ENCODE results near the gene BEAN1. TPM values are rescaled to one million over a fixed set of nuclear protein-coding genes. Genes with fewer than 3 reads are reported as not detected.
"Not testable (repeated sequence)": the region's sequence is repeated elsewhere in the genome, so short reads cannot be mapped to it uniquely, and the experiment has no call there.

Gene BEAN1
- total and polyA plus RNA-seq, 2 donors (not counting 1 experiment from before 2014, with no cell fraction given), result 0.07 TPM; not detected in 1

DNA sequence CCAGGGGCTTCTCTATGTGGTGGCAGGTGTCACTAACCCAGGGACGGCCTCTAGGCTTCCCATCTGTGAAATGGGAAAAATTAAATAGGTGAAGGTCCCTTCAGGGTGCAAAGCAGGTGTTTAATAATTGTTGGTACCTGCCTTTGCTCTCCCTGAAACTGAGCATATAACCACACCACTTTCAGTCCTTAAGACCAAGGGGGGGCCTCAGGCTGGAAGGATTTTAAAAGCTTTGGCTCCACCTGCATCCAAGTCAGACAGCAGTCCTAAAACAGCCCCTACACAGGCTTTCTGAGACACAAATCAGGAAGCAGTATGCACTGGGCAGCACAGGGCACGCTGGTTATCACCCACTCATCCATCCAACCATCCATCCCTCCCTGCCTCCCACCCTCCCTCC lies 67.8 kb downstream of the BEAN1 start:
- no peak for DNase-seq (ENCODE audit: low read depth in 2 of 2)
- Histone ChIP-seq H3K4me2 (ENCODE audit: extremely low read depth, insufficient read depth, low read length) (no peak overlapping the region), H3K27me3 (ENCODE audit: control insufficient read depth, insufficient read depth, low read length) (no peaks in the 10 kb centered on the region), H3K4me1 (ENCODE audit: control insufficient read depth, extremely low read depth, insufficient read depth, low read length) (no peaks in the 10 kb centered on the region), H4K20me1 (ENCODE audit: control insufficient read depth, extremely low read depth, insufficient read depth, low read length) (no peaks in the 10 kb centered on the region), H3K27ac (ENCODE audit: insufficient read depth, low read length) (no peak overlapping the region), H3K36me3 (ENCODE audit: control insufficient read depth, insufficient read depth, low read length) (no peaks in the 10 kb centered on the region), H3K9ac (ENCODE audit: insufficient read depth, low read length) (no peak overlapping the region), H3K4me3 (replicated peaks in 1 of 4; ENCODE audit: control extremely low read depth in 1 of 4, insufficient read depth in 1 of 4, low read depth in 3 of 4, low read length in 4 of 4) (no peak overlapping the region), H2AFZ (ENCODE audit: low read length) (no peak overlapping the region), H3K79me2 (ENCODE audit: control insufficient read depth, insufficient read depth, low read length) (no peaks in the 10 kb centered on the region), H3K9me3 (ENCODE audit: control insufficient read depth, insufficient read depth, low read depth, low read length) (no peaks in the 10 kb centered on the region)
- TF ChIP-seq, protein P1, sequence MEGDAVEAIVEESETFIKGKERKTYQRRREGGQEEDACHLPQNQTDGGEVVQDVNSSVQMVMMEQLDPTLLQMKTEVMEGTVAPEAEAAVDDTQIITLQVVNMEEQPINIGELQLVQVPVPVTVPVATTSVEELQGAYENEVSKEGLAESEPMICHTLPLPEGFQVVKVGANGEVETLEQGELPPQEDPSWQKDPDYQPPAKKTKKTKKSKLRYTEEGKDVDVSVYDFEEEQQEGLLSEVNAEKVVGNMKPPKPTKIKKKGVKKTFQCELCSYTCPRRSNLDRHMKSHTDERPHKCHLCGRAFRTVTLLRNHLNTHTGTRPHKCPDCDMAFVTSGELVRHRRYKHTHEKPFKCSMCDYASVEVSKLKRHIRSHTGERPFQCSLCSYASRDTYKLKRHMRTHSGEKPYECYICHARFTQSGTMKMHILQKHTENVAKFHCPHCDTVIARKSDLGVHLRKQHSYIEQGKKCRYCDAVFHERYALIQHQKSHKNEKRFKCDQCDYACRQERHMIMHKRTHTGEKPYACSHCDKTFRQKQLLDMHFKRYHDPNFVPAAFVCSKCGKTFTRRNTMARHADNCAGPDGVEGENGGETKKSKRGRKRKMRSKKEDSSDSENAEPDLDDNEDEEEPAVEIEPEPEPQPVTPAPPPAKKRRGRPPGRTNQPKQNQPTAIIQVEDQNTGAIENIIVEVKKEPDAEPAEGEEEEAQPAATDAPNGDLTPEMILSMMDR (conservative IDR thresholded peaks at IDR 0.05 in 1 of 2, IDR thresholded peaks at IDR 0.05 in 1 of 2; ENCODE audit: low read depth in 1 of 2, low read length in 2 of 2), result no peak
- no peak for TF ChIP-seq EZH2 (IDR thresholded peaks at IDR 0.05; ENCODE audit: low read length, missing control alignments)

DNA sequence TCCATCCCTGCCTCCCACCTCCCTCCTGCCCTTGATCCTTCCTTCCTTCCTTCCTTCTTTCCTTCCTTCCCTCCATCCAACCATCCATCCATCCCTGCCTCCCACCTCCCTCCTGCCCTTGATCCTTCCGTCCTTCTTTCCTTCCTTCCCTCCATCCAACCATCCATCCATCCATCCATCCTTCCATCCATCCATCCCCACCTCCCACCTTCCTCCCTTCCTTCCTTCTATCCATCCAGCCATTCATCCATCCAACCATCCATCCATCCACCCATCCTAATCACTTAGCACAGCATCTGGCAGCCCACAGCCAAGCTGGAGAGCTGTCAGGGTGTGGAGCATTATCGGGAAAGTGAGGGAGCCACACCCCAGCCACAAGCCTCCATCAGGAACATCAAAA lies 68.3 kb downstream of the BEAN1 start:
- H3K27ac ChIP-seq (ENCODE audit: insufficient read depth, low read length), result no peak overlapping the region
- H3K4me3 ChIP-seq (replicated peaks in 1 of 4; ENCODE audit: control extremely low read depth in 1 of 4, insufficient read depth in 1 of 4, low read depth in 3 of 4, low read length in 4 of 4), result no peak overlapping the region
- H4K20me1 ChIP-seq (ENCODE audit: control insufficient read depth, extremely low read depth, insufficient read depth, low read length), result no peaks in the 10 kb centered on the region
- H3K4me2 ChIP-seq (ENCODE audit: extremely low read depth, insufficient read depth, low read length), result no peak overlapping the region
- H3K9me3 ChIP-seq (ENCODE audit: control insufficient read depth, insufficient read depth, low read depth, low read length), result no peaks in the 10 kb centered on the region
- TF ChIP-seq EZH2 (IDR thresholded peaks at IDR 0.05; ENCODE audit: low read length, missing control alignments), result no peak
- TF ChIP-seq, protein P1 (conservative IDR thresholded peaks at IDR 0.05 in 1 of 2, IDR thresholded peaks at IDR 0.05 in 1 of 2; ENCODE audit: low read depth in 1 of 2, low read length in 2 of 2), result no peak
- H3K9ac ChIP-seq (ENCODE audit: insufficient read depth, low read length), result no peak overlapping the region
- H2AFZ ChIP-seq (ENCODE audit: low read length), result no peak overlapping the region
- H3K79me2 ChIP-seq (ENCODE audit: control insufficient read depth, insufficient read depth, low read length), result no peaks in the 10 kb centered on the region
- no peaks in the 10 kb centered on the region for H3K36me3 ChIP-seq (ENCODE audit: control insufficient read depth, insufficient read depth, low read length)
- H3K27me3 ChIP-seq (ENCODE audit: control insufficient read depth, insufficient read depth, low read length), result no peaks in the 10 kb centered on the region
- H3K4me1 ChIP-seq (ENCODE audit: control insufficient read depth, extremely low read depth, insufficient read depth, low read length), result no peaks in the 10 kb centered on the region
- DNase-seq (ENCODE audit: low read depth in 2 of 2), result no peak

DNA sequence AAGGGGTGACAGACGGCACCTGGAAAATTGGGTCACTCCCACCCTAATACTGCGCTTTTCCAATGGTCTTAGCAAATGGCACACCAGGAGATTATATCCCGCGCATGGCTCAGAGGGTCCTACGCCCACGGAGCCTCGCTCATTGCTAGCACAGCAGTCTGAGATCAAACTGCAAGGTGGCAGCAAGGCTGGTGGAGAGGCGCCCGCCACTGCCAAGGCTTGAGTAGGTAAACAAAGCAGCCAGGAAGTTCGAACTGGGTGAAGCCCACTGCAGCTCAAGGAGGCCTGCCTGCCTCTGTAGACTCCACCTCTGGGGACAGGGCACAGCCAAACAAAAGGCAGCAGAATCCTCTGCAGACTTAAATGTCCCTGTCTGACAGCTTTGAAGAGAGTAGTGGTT lies 69.1 kb downstream of the BEAN1 start:
- not testable (repeated sequence) for H3K36me3 ChIP-seq (ENCODE audit: control insufficient read depth, insufficient read depth, low read length); H3K27ac ChIP-seq (ENCODE audit: insufficient read depth, low read length); H3K27me3 ChIP-seq (ENCODE audit: control insufficient read depth, insufficient read depth, low read length); H2AFZ ChIP-seq (ENCODE audit: low read length); H3K9ac ChIP-seq (ENCODE audit: insufficient read depth, low read length); H3K9me3 ChIP-seq (ENCODE audit: control insufficient read depth, insufficient read depth, low read depth, low read length); H3K79me2 ChIP-seq (ENCODE audit: control insufficient read depth, insufficient read depth, low read length); H4K20me1 ChIP-seq (ENCODE audit: control insufficient read depth, extremely low read depth, insufficient read depth, low read length); H3K4me3 ChIP-seq (replicated peaks in 1 of 4; ENCODE audit: control extremely low read depth in 1 of 4, insufficient read depth in 1 of 4, low read depth in 3 of 4, low read length in 4 of 4); H3K4me1 ChIP-seq (ENCODE audit: control insufficient read depth, extremely low read depth, insufficient read depth, low read length); DNase-seq (ENCODE audit: low read depth in 2 of 2); H3K4me2 ChIP-seq (ENCODE audit: extremely low read depth, insufficient read depth, low read length)

DNA sequence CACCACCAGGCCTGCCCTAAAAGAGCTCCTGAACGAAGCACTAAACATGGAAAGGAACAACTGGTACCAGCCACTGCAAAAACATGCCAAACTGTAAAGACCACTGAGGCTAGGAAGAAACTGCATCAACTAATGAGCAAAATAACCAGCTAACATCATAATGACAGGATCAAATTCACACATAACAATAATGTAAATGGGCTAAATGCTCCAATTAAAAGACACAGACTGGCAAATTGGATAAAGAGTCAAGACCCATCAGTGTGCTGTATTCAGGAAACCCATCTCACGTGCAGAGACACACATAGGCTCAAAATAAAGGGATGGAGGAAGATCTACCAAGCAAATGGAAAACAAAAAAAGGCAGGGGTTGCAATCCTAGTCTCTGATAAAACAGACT lies 70.8 kb downstream of the BEAN1 start:
- H4K20me1 ChIP-seq (ENCODE audit: control insufficient read depth, extremely low read depth, insufficient read depth, low read length); DNase-seq (ENCODE audit: low read depth in 2 of 2): not testable (repeated sequence)

DNA sequence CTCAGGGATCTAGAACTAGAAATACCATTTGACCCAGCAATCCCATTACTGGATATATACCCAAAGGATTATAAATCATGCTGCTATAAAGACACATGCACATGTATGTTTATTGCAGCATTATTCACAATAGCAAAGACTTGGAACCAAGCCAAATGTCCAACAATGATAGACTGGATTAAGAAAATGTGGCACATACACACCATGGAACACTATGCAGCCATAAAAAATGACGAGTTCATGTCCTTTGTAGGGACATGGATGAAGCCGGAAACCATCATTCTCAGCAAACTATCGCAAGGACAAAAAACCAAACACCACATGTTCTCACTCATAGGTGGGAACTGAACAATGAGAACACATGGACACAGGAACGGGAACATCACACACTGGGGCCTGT lies 74.5 kb downstream of the BEAN1 start:
- H3K27me3 ChIP-seq (ENCODE audit: control insufficient read depth, insufficient read depth, low read length); H3K27ac ChIP-seq (ENCODE audit: insufficient read depth, low read length); H3K4me2 ChIP-seq (ENCODE audit: extremely low read depth, insufficient read depth, low read length); H3K4me3 ChIP-seq (replicated peaks in 1 of 4; ENCODE audit: control extremely low read depth in 1 of 4, insufficient read depth in 1 of 4, low read depth in 3 of 4, low read length in 4 of 4); H3K4me1 ChIP-seq (ENCODE audit: control insufficient read depth, extremely low read depth, insufficient read depth, low read length); H4K20me1 ChIP-seq (ENCODE audit: control insufficient read depth, extremely low read depth, insufficient read depth, low read length); H3K79me2 ChIP-seq (ENCODE audit: control insufficient read depth, insufficient read depth, low read length); H3K9me3 ChIP-seq (ENCODE audit: control insufficient read depth, insufficient read depth, low read depth, low read length); H3K36me3 ChIP-seq (ENCODE audit: control insufficient read depth, insufficient read depth, low read length); DNase-seq (ENCODE audit: low read depth in 2 of 2); H3K9ac ChIP-seq (ENCODE audit: insufficient read depth, low read length); H2AFZ ChIP-seq (ENCODE audit: low read length): not testable (repeated sequence)

More for the DNA sequence above, 70.8 kb downstream of the BEAN1 start:
- not testable (repeated sequence) for H3K9me3 ChIP-seq (ENCODE audit: control insufficient read depth, insufficient read depth, low read depth, low read length); H3K4me1 ChIP-seq (ENCODE audit: control insufficient read depth, extremely low read depth, insufficient read depth, low read length); H3K36me3 ChIP-seq (ENCODE audit: control insufficient read depth, insufficient read depth, low read length); H3K79me2 ChIP-seq (ENCODE audit: control insufficient read depth, insufficient read depth, low read length); H3K27ac ChIP-seq (ENCODE audit: insufficient read depth, low read length); H3K4me3 ChIP-seq (replicated peaks in 1 of 4; ENCODE audit: control extremely low read depth in 1 of 4, insufficient read depth in 1 of 4, low read depth in 3 of 4, low read length in 4 of 4); H2AFZ ChIP-seq (ENCODE audit: low read length); H3K4me2 ChIP-seq (ENCODE audit: extremely low read depth, insufficient read depth, low read length); H3K27me3 ChIP-seq (ENCODE audit: control insufficient read depth, insufficient read depth, low read length); H3K9ac ChIP-seq (ENCODE audit: insufficient read depth, low read length)

All from fibroblast of lung (primary cell).